Dedifferentiated amniotic fluid mesenchymal stem cell (primary cell): ENCODE results near the gene PPP2R2C.

Experiments used
- DNase-seq: peaks from one replicate; pipeline ENCODE4 v3.0.0-alpha.2; 2016; ENCODE audit errors: extremely low spot score

Gene PPP2R2C

GRCh38 chr4:6272863-6273660 is 199.4 kb downstream of the PPP2R2C start:
- peak; percentile 65 for DNase-seq

GRCh38 chr4:6271701-6272465 is 200.5 kb downstream of the PPP2R2C start:
- DNase-seq = no peak

GRCh38 chr4:6271206-6271605 is 201.2 kb downstream of the PPP2R2C start:
- DNase-seq = no peak

- no peak for DNase-seq
Measured at GRCh38 chr4:6270636-6271121, 201.7 kb downstream of the PPP2R2C start.
